Measurements from ENCODE around the gene PDZK1IP1. TPM values are rescaled to one million over a fixed set of nuclear protein-coding genes. Genes with fewer than 3 reads are reported as not detected.
A peak's percentile ranks its signal among the peaks of the same experiment; 100 is the strongest.

Gene PDZK1IP1
- total and polyA plus RNA-seq, 2 of the 4 experiments (the other 2 are of a cell fraction), result not detected

DNA sequence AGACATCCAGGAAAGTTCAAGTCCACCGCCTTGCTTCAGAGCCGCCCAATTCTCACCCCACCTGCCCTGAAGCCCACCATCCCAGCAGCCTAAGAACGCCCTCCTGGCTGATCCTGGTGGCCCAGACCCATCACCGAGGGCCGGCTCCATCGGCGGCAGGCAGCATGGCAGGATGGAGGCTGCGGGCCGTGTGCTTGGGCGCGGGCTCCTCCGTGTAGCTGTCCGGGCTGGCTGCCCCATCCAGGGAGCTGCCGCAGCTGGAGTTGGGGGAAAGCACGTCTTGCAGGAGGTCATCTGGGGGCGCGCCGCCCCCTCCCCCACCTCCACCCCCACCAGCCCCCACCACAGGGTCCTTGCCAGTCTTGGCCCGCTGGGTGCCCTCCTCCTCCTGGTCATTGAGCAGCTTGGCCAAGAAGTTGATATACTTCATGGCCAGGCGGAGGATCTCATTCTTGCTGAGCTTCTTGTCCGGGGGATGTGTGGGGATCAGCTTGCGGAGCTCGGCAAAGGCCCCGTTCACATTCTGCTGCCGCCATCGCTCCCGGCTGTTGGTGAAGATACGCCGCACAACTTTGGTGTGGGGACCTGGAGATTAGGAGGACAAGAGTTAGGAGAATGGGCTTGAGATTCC is 29.9 kb upstream of the PDZK1IP1 start:
- H3K27ac ChIP-seq (ENCODE audit: insufficient read depth, low read length), result no peak overlapping the region
- no peak overlapping the region for H3K23ac ChIP-seq (ENCODE audit: low read depth, low read length)
- ChIA-PET POLR2A (ENCODE audit: unreplicated experiment) (no interaction called here), CTCF (no interaction called here)
- H3K79me1 ChIP-seq (ENCODE audit: low read depth in 1 of 2, low read length in 2 of 2), result no peaks in the 10 kb centered on the region
- TF ChIP-seq FOS (IDR thresholded peaks at IDR 0.05; ENCODE audit: low read depth, low read length), result no peak
- TF ChIP-seq MAZ (IDR thresholded peaks at IDR 0.05; ENCODE audit: borderline replicate concordance, low read depth, low read length), result no peak
- TF ChIP-seq RAD21 (IDR thresholded peaks at IDR 0.05; ENCODE audit: low read length), result no peak
- TF ChIP-seq BHLHE40 (IDR thresholded peaks at IDR 0.05; ENCODE audit: low read depth, low read length), result no peak
- no peak for TF ChIP-seq RFX5 (IDR thresholded peaks at IDR 0.05; ENCODE audit: low read depth, low read length)
- no peak for TF ChIP-seq CEBPB (IDR thresholded peaks at IDR 0.05; ENCODE audit: low read depth, low read length)
- TF ChIP-seq NFE2L2 (IDR thresholded peaks at IDR 0.05; ENCODE audit: low read depth, low read length), result no peak
- TF ChIP-seq MXI1 (IDR thresholded peaks at IDR 0.05; ENCODE audit: borderline replicate concordance, low read depth, low read length), result no peak
- TF ChIP-seq MAFK (IDR thresholded peaks at IDR 0.05; ENCODE audit: low read depth, low read length), result no peak
- TF ChIP-seq RCOR1 (IDR thresholded peaks at IDR 0.05; ENCODE audit: insufficient replicate concordance, low read length), result no peak
- TF ChIP-seq, protein P1, sequence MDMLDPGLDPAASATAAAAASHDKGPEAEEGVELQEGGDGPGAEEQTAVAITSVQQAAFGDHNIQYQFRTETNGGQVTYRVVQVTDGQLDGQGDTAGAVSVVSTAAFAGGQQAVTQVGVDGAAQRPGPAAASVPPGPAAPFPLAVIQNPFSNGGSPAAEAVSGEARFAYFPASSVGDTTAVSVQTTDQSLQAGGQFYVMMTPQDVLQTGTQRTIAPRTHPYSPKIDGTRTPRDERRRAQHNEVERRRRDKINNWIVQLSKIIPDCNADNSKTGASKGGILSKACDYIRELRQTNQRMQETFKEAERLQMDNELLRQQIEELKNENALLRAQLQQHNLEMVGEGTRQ (IDR thresholded peaks at IDR 0.05; ENCODE audit: low read depth, low read length), result no peak
- no peak for TF ChIP-seq CHD1 (IDR thresholded peaks at IDR 0.05; ENCODE audit: low read depth, low read length)
- TF ChIP-seq, protein P2, sequence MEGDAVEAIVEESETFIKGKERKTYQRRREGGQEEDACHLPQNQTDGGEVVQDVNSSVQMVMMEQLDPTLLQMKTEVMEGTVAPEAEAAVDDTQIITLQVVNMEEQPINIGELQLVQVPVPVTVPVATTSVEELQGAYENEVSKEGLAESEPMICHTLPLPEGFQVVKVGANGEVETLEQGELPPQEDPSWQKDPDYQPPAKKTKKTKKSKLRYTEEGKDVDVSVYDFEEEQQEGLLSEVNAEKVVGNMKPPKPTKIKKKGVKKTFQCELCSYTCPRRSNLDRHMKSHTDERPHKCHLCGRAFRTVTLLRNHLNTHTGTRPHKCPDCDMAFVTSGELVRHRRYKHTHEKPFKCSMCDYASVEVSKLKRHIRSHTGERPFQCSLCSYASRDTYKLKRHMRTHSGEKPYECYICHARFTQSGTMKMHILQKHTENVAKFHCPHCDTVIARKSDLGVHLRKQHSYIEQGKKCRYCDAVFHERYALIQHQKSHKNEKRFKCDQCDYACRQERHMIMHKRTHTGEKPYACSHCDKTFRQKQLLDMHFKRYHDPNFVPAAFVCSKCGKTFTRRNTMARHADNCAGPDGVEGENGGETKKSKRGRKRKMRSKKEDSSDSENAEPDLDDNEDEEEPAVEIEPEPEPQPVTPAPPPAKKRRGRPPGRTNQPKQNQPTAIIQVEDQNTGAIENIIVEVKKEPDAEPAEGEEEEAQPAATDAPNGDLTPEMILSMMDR (conservative IDR thresholded peaks at IDR 0.05; ENCODE audit: low read depth, low read length), result no peak
- no peak overlapping the region for H2BK120ac ChIP-seq (ENCODE audit: low read depth, low read length)
- no peak overlapping the region for H2AK5ac ChIP-seq (ENCODE audit: low read depth, low read length)
- H4K5ac ChIP-seq (ENCODE audit: low read depth, low read length), result no peak overlapping the region
- peaks cover 5% of the 10 kb centered on the region; the same call in 1 of the 2 replicates for H3K9me3 ChIP-seq (ENCODE audit: control insufficient read depth, insufficient read depth, low read length)
- H3K4me1 ChIP-seq (ENCODE audit: control insufficient read depth, insufficient read depth, low read length), result no peaks in the 10 kb centered on the region; the same call in 1 of the 2 replicates
- H3K4me3 ChIP-seq (ENCODE audit: insufficient read depth, low read depth, low read length), result no peak overlapping the region
- intact Hi-C loops (cut with micrococcal nuclease), result no loop called here
- H3K14ac ChIP-seq (replicated peaks; ENCODE audit: low read depth, low read length), result no peak overlapping the region
- H2AK9ac ChIP-seq (replicated peaks; ENCODE audit: low read depth, low read length, poor library complexity), result no peak overlapping the region
- in situ Hi-C loops (cut with MboI; ENCODE audit: low sequenced_read_pairs), result no loop called here
- H2BK5ac ChIP-seq (ENCODE audit: low read depth, low read length, poor library complexity, severe bottlenecking), result no peak overlapping the region
- no peaks in the 10 kb centered on the region for H3K36me3 ChIP-seq (ENCODE audit: control insufficient read depth, insufficient read depth, low read length)
- dilution Hi-C loops (cut with HindIII; ENCODE audit: low sequenced_read_pairs, unreplicated experiment), result no loop called here
- no peak overlapping the region for H3K56ac ChIP-seq (ENCODE audit: extremely low read depth, insufficient read depth, low read length)
- no TSS peak for BruUV-seq (replicated peaks)
- no peak overlapping the region for H2BK15ac ChIP-seq (ENCODE audit: low read depth, low read length)
- H2BK20ac ChIP-seq (ENCODE audit: low read depth, low read length), result no peak overlapping the region
- no peaks in the 10 kb centered on the region for H4K20me1 ChIP-seq (ENCODE audit: insufficient read depth, low read length)
- H3K4me2 ChIP-seq (ENCODE audit: low read depth, low read length), result no peak overlapping the region
- no peak for DNase-seq
- H3K4ac ChIP-seq (ENCODE audit: low read depth, low read length), result no peak overlapping the region
- no peak overlapping the region for H4K8ac ChIP-seq (ENCODE audit: low read depth in 2 of 2, low read length in 2 of 2)
- peaks cover 47% of the 10 kb centered on the region for H3K27me3 ChIP-seq (ENCODE audit: control insufficient read depth, insufficient read depth, low read length)
- H3K9me1 ChIP-seq (ENCODE audit: insufficient read depth, low read length), result no peaks in the 10 kb centered on the region
- no peak for ATAC-seq (ENCODE audit: low read depth)
- H4K91ac ChIP-seq (ENCODE audit: insufficient read depth, low read depth, low read length), result no peak overlapping the region
- no peak overlapping the region for H3K9ac ChIP-seq (ENCODE audit: low read depth, low read length)
- H3K18ac ChIP-seq (ENCODE audit: low read depth, low read length), result no peak overlapping the region
- peak overlapping the region; percentile 19 for H2AFZ ChIP-seq (replicated peaks; ENCODE audit: low read length, poor library complexity)
- no CpG with 5 or more reads among the region's 29 CpGs for WGBS, 2 experiments (ENCODE audit: extremely low coverage in 2 of 2, insufficient read length in 1 of 2)
